SK-N-SH treated with all-trans-retinoic acid at 6 μM for 48 hours (cell line): ENCODE data around the gene TBC1D4.

ENCODE experiments used
- CREB5 ChIP-seq: fragments of 250-450 bp; sonication (Bioruptor Pico); IDR thresholded peaks from 2 replicates; pipeline ENCODE4 v1.5.1; 2020; ENCODE audit warnings: low read depth, mild to moderate bottlenecking, moderate library complexity
- ISL1 ChIP-seq: fragments of 250-450 bp; sonication (Bioruptor Pico); IDR thresholded peaks from 2 replicates; pipeline ENCODE4 v2.1.2; 2022; ENCODE audit warnings: mild to moderate bottlenecking, moderate library complexity
- PATZ1 ChIP-seq: fragments of 250-450 bp; sonication (Bioruptor Pico); IDR thresholded peaks from 2 replicates; pipeline ENCODE4 v1.8.0; 2020; ENCODE audit warnings: mild to moderate bottlenecking, moderate library complexity, borderline replicate concordance
- PPARA ChIP-seq: fragments of 250-450 bp; sonication (Bioruptor Pico); IDR thresholded peaks from 2 replicates; pipeline ENCODE4 v1.5.0; 2020; ENCODE audit warnings: mild to moderate bottlenecking, borderline replicate concordance
- RARB ChIP-seq: fragments of 250-450 bp; sonication (Bioruptor Pico); IDR thresholded peaks from 2 replicates; pipeline ENCODE4 v1.8.0; 2021; ENCODE audit warnings: mild to moderate bottlenecking, moderate library complexity
- SNAI2 ChIP-seq: fragments of 250-450 bp; sonication (Bioruptor Pico); IDR thresholded peaks from 2 replicates; pipeline ENCODE4 v1.5.0; 2020; ENCODE audit warnings: mild to moderate bottlenecking, moderate library complexity
- TCF4 ChIP-seq: fragments of 250-450 bp; sonication (Bioruptor Pico); IDR thresholded peaks from 2 replicates; pipeline ENCODE4 v1.8.0; 2021; ENCODE audit warnings: mild to moderate bottlenecking, moderate library complexity, borderline replicate concordance
- ZNF70 ChIP-seq: fragments of 450-650 bp; formaldehyde crosslinking; IDR thresholded peaks from 2 replicates; pipeline ENCODE4 v1.5.0; 2020; ENCODE audit warnings: mild to moderate bottlenecking, moderate library complexity

- no peak for TF ChIP-seq RARB (CRISPR knock-in tag)
- no peak for TF ChIP-seq PATZ1
- no peak for TF ChIP-seq ISL1 (CRISPR knock-in tag)
- no peak for TF ChIP-seq CREB5 (CRISPR knock-in tag)
- TF ChIP-seq SNAI2, result no peak
- TF ChIP-seq TCF4 (CRISPR knock-in tag), result no peak
- TF ChIP-seq ZNF70 (CRISPR knock-in tag), result no peak
- no peak for TF ChIP-seq PPARA
Measured at GRCh38 chr13:75366380-75367280, 115.3 kb downstream of the TBC1D4 start.
